ENCODE results near the gene TULP4.
"Not testable (repeated sequence)": the region's sequence is repeated elsewhere in the genome, so short reads cannot be mapped to it uniquely, and the experiment has no call there.

The TULP4 gene

DNA sequence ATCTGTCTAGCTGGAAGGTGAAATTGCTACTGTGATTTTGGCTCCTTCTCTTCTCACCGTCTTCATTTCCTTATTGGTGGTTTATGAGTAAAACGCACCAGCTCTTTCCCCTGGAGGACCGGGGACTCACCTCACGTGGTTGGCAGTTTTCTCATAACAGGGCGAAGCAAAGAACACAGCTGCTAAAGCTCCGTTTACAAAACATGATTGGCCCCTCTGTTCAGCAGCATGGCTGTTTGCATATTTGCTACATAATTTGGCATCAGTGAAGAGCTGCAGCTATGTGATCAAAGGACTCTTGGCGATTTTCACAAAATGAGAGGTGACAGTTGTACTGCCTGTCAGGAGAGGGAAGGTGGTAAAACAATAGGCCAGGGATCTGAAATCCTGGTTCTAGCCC lies 227.1 kb downstream of the TULP4 start:
- DNase-seq, result no peak

- no peak for DNase-seq
Observed at GRCh38 chr6:158539881-158540280, 227.6 kb downstream of the TULP4 start.

- no peak for DNase-seq
Observed at GRCh38 chr6:158543606-158544185, 231.4 kb downstream of the TULP4 start.

DNA sequence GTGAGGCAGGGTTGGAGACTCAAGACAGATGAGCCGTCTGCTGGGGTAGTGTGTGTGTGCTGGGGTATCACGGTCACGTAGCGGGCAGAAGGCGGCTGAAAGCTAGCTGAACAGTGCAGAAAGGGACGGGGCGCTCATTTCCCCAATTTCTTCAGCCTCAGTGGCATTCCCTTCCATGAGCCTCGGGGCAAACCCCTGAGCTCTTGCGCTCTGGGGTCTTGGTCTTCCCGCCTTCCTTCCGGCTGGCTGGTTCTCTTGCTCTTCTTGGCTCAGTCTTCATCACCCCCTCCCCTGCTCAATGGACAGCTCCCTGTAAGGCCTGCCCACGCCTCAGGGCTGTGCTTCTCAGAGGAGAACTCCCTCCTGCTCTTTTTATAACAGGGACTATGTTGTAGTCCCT lies 232.2 kb downstream of the TULP4 start:
- no peak for DNase-seq

DNA sequence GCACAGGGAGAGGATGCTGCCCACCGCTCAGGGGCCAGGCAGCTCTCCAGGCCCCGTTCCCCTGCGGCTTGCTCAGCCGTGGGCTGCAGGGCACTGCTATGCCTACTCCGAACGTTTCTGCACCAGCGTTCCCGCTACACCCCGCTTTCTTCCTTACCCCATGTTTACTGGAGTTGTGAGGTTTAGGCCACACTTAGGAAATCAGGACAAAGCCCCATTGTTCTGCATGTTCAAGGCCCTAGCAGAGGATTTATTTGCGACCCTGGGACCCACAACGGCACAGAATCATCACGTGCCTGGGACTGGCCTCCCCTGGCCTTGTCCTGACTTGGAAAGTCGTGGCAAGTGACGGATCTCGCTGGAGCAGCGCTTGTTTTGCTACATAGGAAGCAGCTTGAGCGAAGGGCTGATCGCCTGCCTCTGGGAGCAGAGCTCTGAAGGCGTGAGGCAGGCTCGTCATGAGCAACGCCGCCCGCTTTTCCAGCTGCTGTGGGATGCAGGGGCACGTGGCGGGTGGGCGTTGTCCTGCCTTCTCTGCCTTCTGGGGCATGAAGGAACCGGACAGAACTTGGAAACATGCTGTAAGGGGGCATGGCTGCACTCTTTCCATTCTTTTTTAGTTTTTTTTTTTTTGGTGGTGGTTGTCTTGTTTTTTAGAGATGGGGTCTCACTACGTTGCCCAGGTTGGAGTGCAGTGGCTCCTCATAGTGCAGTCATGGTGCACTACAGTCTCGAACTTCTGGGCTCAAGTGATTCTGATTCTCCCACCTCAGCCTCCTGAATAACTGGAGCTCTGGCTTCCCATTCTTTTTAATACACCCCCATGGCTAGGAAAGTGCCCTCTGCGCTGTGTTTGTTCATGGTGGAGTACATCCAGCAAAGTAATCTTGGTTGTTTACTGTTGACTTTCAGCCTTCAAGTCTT lies 233.0 kb downstream of the TULP4 start:
- no peak for DNase-seq

- no peak for DNase-seq
Observed at GRCh38 chr6:158548418-158549161, 236.3 kb downstream of the TULP4 start.

GRCh38 chr6:158552055-158552795 lies 240.0 kb downstream of the TULP4 start:
- no peak for DNase-seq

DNA sequence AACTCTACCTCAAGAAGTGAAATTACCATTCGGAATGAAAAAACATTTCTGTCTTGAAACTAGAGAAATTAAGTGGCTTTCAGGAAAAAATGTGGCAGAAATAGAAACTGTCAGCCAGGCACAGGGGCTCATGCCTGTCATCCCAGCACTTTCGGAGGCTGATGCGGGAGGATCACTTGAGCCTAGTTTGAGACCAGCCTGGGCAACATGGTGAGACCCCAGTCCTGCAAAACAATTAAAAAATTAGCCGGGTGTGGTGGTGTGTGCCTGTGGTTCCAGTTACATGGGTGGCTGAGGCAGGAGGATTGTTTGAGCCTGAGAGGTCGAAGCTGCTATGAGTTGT lies 240.5 kb downstream of the TULP4 start:
- DNase-seq, result no peak

DNA sequence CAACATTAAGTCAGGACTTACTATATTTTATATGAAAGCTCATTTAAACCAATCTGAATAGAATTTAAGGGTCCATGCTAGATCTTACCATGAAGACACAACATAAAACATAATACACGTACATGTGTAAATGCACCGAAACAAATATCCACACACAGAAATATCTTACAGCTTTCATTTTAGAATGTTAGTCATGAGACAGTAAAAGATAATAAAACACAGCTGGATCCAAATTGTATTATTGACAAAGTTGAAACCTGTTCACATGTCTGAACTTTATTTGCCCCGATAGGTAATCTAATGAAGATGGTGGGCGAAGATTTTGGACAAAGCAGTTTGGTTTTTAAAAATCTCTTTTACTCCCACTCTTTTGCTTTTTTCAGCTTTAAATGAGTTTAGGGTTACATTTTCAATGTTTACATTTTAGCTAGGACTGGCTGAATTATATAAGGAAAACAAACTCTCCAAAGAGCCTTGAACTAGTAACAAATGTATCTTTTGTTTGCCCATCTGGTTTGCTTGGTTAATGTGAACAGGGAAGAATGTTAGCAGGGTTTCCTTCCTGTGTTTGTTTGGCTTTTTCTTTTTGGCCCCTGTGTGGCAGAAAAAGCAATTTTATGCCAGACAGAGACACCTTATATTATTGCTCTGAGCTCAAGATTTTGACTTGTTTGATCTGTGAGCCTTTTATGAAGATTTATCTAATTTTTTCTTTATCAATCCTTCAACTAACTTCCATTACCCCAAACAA lies 242.5 kb downstream of the TULP4 start:
- no peak for DNase-seq

- DNase-seq, result no peak
Observed at GRCh38 chr6:158556113-158556512, 243.8 kb downstream of the TULP4 start.

- not testable (repeated sequence) for DNase-seq
Observed at GRCh38 chr6:158557110-158557509, 244.8 kb downstream of the TULP4 start.

DNA sequence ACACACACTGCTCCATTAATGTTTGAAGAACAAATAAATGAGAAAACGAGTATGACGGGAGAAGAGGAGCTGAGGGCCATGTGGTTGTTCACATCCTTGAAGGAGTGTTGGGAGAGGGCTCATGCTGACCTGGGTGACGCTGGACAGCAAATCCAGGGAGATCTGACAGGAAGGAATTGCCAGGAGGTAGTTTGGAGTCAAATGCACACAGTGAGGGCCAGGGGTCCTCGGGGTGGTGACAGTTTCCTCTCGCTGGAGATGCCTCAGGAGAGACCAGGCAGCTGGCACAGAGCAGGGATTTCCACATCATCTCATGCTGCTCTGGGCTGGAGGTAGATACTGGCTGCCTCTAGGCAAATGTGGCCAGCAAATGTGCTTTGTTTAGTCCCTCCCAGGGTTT lies 245.7 kb downstream of the TULP4 start:
- no peak for DNase-seq

- DNase-seq, result no peak
Observed at GRCh38 chr6:158558415-158559306, 246.4 kb downstream of the TULP4 start.

- DNase-seq, result no peak
Observed at GRCh38 chr6:158559338-158559894, 247.2 kb downstream of the TULP4 start.

- DNase-seq, result peak; percentile 58 to 81 (median 70)
Observed at GRCh38 chr6:158559895-158560835, 247.9 kb downstream of the TULP4 start, which contains the start of gene TMEM181. TSS of gene TMEM181 (plus strand) at chr6:158560091. CDS start at chr6:158560225, 134 bp downstream.

- no peak for DNase-seq
Observed at GRCh38 chr6:158560836-158561320, 248.6 kb downstream of the TULP4 start.

All from activated naive CD4-positive, alpha-beta T cell (primary cell).